ENCODE data around the gene PDC.
"Not testable (repeated sequence)": the region's sequence is repeated elsewhere in the genome, so short reads cannot be mapped to it uniquely, and the experiment has no call there.

The PDC gene

GRCh38 chr1:186465946-186466345 lies 5.0 kb upstream of the PDC start:
- Histone ChIP-seq H3K9me2 (ENCODE audit: low read depth, low read length) (no peaks in the 10 kb centered on the region), H3F3A (ENCODE audit: insufficient read depth, low read length) (no peaks in the 10 kb centered on the region), H4K20me1 (ENCODE audit: insufficient read depth, low read length) (no peaks in the 10 kb centered on the region), H3K36me3 (ENCODE audit: insufficient read depth, low read length) (no peaks in the 10 kb centered on the region), H3K4me2 (ENCODE audit: low read length) (no peak overlapping the region), H3K27ac (ENCODE audit: low read depth, low read length, poor library complexity, severe bottlenecking) (no peak overlapping the region), H3K9me3 (ENCODE audit: low read length) (no peaks in the 10 kb centered on the region), H3K9ac (ENCODE audit: low read length) (no peak overlapping the region), H2AFZ (ENCODE audit: low read length) (no peak overlapping the region), H3K4me3 (ENCODE audit: low read depth, low read length, poor library complexity, severe bottlenecking) (no peak overlapping the region), H3K79me2 (ENCODE audit: insufficient read depth, low read length) (no peaks in the 10 kb centered on the region), H3K4me1 (ENCODE audit: insufficient read depth, low read length, severe bottlenecking) (no peaks in the 10 kb centered on the region), H3K27me3 (ENCODE audit: insufficient read depth, low read length) (no peaks in the 10 kb centered on the region)
- no peak for TF ChIP-seq EZH2 (IDR thresholded peaks at IDR 0.05; ENCODE audit: borderline replicate concordance, low read length)
- TF ChIP-seq CTCF (IDR thresholded peaks at IDR 0.05; ENCODE audit: low read length) = no peak

GRCh38 chr1:186465491-186465890 lies 4.6 kb upstream of the PDC start:
- H3K4me2 ChIP-seq (ENCODE audit: low read length); H3K79me2 ChIP-seq (ENCODE audit: insufficient read depth, low read length); H3K9me3 ChIP-seq (ENCODE audit: low read length); H3K36me3 ChIP-seq (ENCODE audit: insufficient read depth, low read length); H3F3A ChIP-seq (ENCODE audit: insufficient read depth, low read length); H3K4me3 ChIP-seq (ENCODE audit: low read depth, low read length, poor library complexity, severe bottlenecking); H3K4me1 ChIP-seq (ENCODE audit: insufficient read depth, low read length, severe bottlenecking); H3K9ac ChIP-seq (ENCODE audit: low read length); H2AFZ ChIP-seq (ENCODE audit: low read length); H3K9me2 ChIP-seq (ENCODE audit: low read depth, low read length); H3K27me3 ChIP-seq (ENCODE audit: insufficient read depth, low read length); H4K20me1 ChIP-seq (ENCODE audit: insufficient read depth, low read length); H3K27ac ChIP-seq (ENCODE audit: low read depth, low read length, poor library complexity, severe bottlenecking): not testable (repeated sequence)

- H3K4me2 ChIP-seq (ENCODE audit: low read length) = no peak overlapping the region
- no peaks in the 10 kb centered on the region for H3K27me3 ChIP-seq (ENCODE audit: insufficient read depth, low read length)
- no peaks in the 10 kb centered on the region for H3K9me3 ChIP-seq (ENCODE audit: low read length)
- no peaks in the 10 kb centered on the region for H4K20me1 ChIP-seq (ENCODE audit: insufficient read depth, low read length)
- no peak overlapping the region for H2AFZ ChIP-seq (ENCODE audit: low read length)
- H3K79me2 ChIP-seq (ENCODE audit: insufficient read depth, low read length) = no peaks in the 10 kb centered on the region
- no peaks in the 10 kb centered on the region for H3F3A ChIP-seq (ENCODE audit: insufficient read depth, low read length)
- no peaks in the 10 kb centered on the region for H3K9me2 ChIP-seq (ENCODE audit: low read depth, low read length)
- H3K4me1 ChIP-seq (ENCODE audit: insufficient read depth, low read length, severe bottlenecking) = no peaks in the 10 kb centered on the region
- no peak overlapping the region for H3K27ac ChIP-seq (ENCODE audit: low read depth, low read length, poor library complexity, severe bottlenecking)
- no peak overlapping the region for H3K4me3 ChIP-seq (ENCODE audit: low read depth, low read length, poor library complexity, severe bottlenecking)
- H3K9ac ChIP-seq (ENCODE audit: low read length) = no peak overlapping the region
- no peak for TF ChIP-seq EZH2 (IDR thresholded peaks at IDR 0.05; ENCODE audit: borderline replicate concordance, low read length)
- no peak for TF ChIP-seq CTCF (IDR thresholded peaks at IDR 0.05; ENCODE audit: low read length)
- no peaks in the 10 kb centered on the region for H3K36me3 ChIP-seq (ENCODE audit: insufficient read depth, low read length)
Observed at GRCh38 chr1:186463926-186464325, 3.0 kb upstream of the PDC start.

GRCh38 chr1:186463511-186463910 lies 2.6 kb upstream of the PDC start:
- Histone ChIP-seq H3K27ac (ENCODE audit: low read depth, low read length, poor library complexity, severe bottlenecking) (no peak overlapping the region), H3K9me3 (ENCODE audit: low read length) (no peaks in the 10 kb centered on the region)
- TF ChIP-seq CTCF (IDR thresholded peaks at IDR 0.05; ENCODE audit: low read length) (no peak), EZH2 (IDR thresholded peaks at IDR 0.05; ENCODE audit: borderline replicate concordance, low read length) (no peak)

GRCh38 chr1:186459161-186459560 lies 1.8 kb downstream of the PDC start:
- not testable (repeated sequence) for H3F3A ChIP-seq (ENCODE audit: insufficient read depth, low read length); H3K27me3 ChIP-seq (ENCODE audit: insufficient read depth, low read length); H2AFZ ChIP-seq (ENCODE audit: low read length); H3K27ac ChIP-seq (ENCODE audit: low read depth, low read length, poor library complexity, severe bottlenecking); H3K9me3 ChIP-seq (ENCODE audit: low read length); H3K4me3 ChIP-seq (ENCODE audit: low read depth, low read length, poor library complexity, severe bottlenecking); H3K4me1 ChIP-seq (ENCODE audit: insufficient read depth, low read length, severe bottlenecking); H3K79me2 ChIP-seq (ENCODE audit: insufficient read depth, low read length); H3K9ac ChIP-seq (ENCODE audit: low read length); H3K4me2 ChIP-seq (ENCODE audit: low read length); H3K36me3 ChIP-seq (ENCODE audit: insufficient read depth, low read length); H3K9me2 ChIP-seq (ENCODE audit: low read depth, low read length); H4K20me1 ChIP-seq (ENCODE audit: insufficient read depth, low read length)

More at GRCh38 chr1:186463511-186463910, 2.6 kb upstream of the PDC start:
- Histone ChIP-seq H2AFZ (ENCODE audit: low read length) (no peak overlapping the region), H3K9ac (ENCODE audit: low read length) (no peak overlapping the region), H3K9me2 (ENCODE audit: low read depth, low read length) (no peaks in the 10 kb centered on the region), H3K4me1 (ENCODE audit: insufficient read depth, low read length, severe bottlenecking) (no peaks in the 10 kb centered on the region), H3K4me2 (ENCODE audit: low read length) (no peak overlapping the region), H3F3A (ENCODE audit: insufficient read depth, low read length) (no peaks in the 10 kb centered on the region), H3K36me3 (ENCODE audit: insufficient read depth, low read length) (no peaks in the 10 kb centered on the region), H4K20me1 (ENCODE audit: insufficient read depth, low read length) (no peaks in the 10 kb centered on the region), H3K79me2 (ENCODE audit: insufficient read depth, low read length) (no peaks in the 10 kb centered on the region), H3K27me3 (ENCODE audit: insufficient read depth, low read length) (no peaks in the 10 kb centered on the region), H3K4me3 (ENCODE audit: low read depth, low read length, poor library complexity, severe bottlenecking) (no peak overlapping the region)

Measured in OCI-LY1 (cell line).